ENCODE results near the gene GRAMD4.

The GRAMD4 gene

GRCh38 chr22:46596819-46597218 is 23.4 kb upstream of the GRAMD4 start:
- DNase-seq (ENCODE audit: low read depth in 2 of 2): no peak

- no peak for DNase-seq (ENCODE audit: low read depth in 2 of 2)
These were observed 22.0 kb upstream of the GRAMD4 start for GRCh38 chr22:46598224-46598623.

- DNase-seq (ENCODE audit: low read depth in 2 of 2): no peak
These were observed 21.3 kb upstream of the GRAMD4 start for GRCh38 chr22:46598737-46599424.

- DNase-seq (ENCODE audit: low read depth in 2 of 2): no peak
These were observed 19.9 kb upstream of the GRAMD4 start for GRCh38 chr22:46600273-46600796.

- no peak for DNase-seq (ENCODE audit: low read depth in 2 of 2)
These were observed 18.2 kb upstream of the GRAMD4 start for GRCh38 chr22:46602025-46602424.

GRCh38 chr22:46604306-46604690 is 15.9 kb upstream of the GRAMD4 start:
- no peak for DNase-seq (ENCODE audit: low read depth in 2 of 2)

GRCh38 chr22:46605117-46605516 is 15.1 kb upstream of the GRAMD4 start:
- DNase-seq (ENCODE audit: low read depth in 2 of 2): no peak

GRCh38 chr22:46606886-46607285 is 13.3 kb upstream of the GRAMD4 start:
- no peak for DNase-seq (ENCODE audit: low read depth in 2 of 2)

- no peak for DNase-seq (ENCODE audit: low read depth in 2 of 2)
These were observed 12.6 kb upstream of the GRAMD4 start for GRCh38 chr22:46607483-46608114.

- no peak for DNase-seq (ENCODE audit: low read depth in 2 of 2)
These were observed 11.0 kb upstream of the GRAMD4 start for GRCh38 chr22:46609175-46609690.

GRCh38 chr22:46609724-46610201 is 10.4 kb upstream of the GRAMD4 start:
- no peak for DNase-seq (ENCODE audit: low read depth in 2 of 2)

- no peak for DNase-seq (ENCODE audit: low read depth in 2 of 2)
These were observed 9.8 kb upstream of the GRAMD4 start for GRCh38 chr22:46610356-46610755.

GRCh38 chr22:46611189-46611588 is 9.0 kb upstream of the GRAMD4 start:
- no peak for DNase-seq (ENCODE audit: low read depth in 2 of 2)

- DNase-seq (ENCODE audit: low read depth in 2 of 2): no peak
These were observed 7.8 kb upstream of the GRAMD4 start for GRCh38 chr22:46612341-46612903.

GRCh38 chr22:46612904-46613605 is 7.1 kb upstream of the GRAMD4 start:
- DNase-seq (ENCODE audit: low read depth in 2 of 2): peak in 1 of 2 donors; percentile 13

- no peak for DNase-seq (ENCODE audit: low read depth in 2 of 2)
These were observed 6.6 kb upstream of the GRAMD4 start for GRCh38 chr22:46613606-46614021.

- DNase-seq (ENCODE audit: low read depth in 2 of 2): peak; percentile 29 to 32
These were observed 5.9 kb upstream of the GRAMD4 start for GRCh38 chr22:46614025-46614931.

- no peak for DNase-seq (ENCODE audit: low read depth in 2 of 2)
These were observed 2.8 kb upstream of the GRAMD4 start for GRCh38 chr22:46617207-46617985.

GRCh38 chr22:46617986-46618647 is 2.1 kb upstream of the GRAMD4 start:
- no peak for DNase-seq (ENCODE audit: low read depth in 2 of 2)

GRCh38 chr22:46618667-46619066 is 1.5 kb upstream of the GRAMD4 start:
- DNase-seq (ENCODE audit: low read depth in 2 of 2): no peak

Measured in stimulated activated CD8-positive, alpha-beta memory T cell treated with anti-CD3 and anti-CD28 coated beads, Interleukin-7, amount 100 ng/mL, for 1 hour (primary cell).